ENCODE results near the gene CENPP.
"Not testable (repeated sequence)": the region's sequence is repeated elsewhere in the genome, so short reads cannot be mapped to it uniquely, and the experiment has no call there.

CENPP gene

DNA sequence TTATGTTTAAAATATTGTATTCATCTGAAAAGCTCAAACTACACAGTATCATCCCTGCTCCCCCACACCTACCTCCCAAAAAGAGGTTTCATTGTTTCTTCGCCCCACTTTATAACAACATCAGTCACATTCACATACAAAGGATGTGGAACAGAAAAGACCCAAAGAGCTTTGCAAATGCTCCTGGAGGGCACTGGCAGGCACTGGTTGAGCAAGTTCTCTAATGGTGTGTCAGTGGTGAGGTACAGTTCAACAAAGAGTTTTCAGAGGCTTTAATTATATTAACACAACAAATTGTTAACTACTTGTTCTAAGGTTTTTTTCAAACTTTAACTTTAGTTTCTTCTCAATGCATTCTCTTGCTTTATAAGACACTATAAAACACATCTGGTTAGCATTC, 264.2 kb downstream of the CENPP start:
- Histone ChIP-seq H3K9me3 (replicated peaks; ENCODE audit: insufficient read depth, low read length) (no peaks in the 10 kb centered on the region), H3F3A (ENCODE audit: insufficient read depth, low read length) (no peaks in the 10 kb centered on the region), H3K4me1 (ENCODE audit: low read length) (no peaks in the 10 kb centered on the region), H3K27me3 (replicated peaks; ENCODE audit: insufficient read depth, low read length) (no peaks in the 10 kb centered on the region), H3K4me2 (ENCODE audit: low read depth, low read length) (no peak overlapping the region), H2AFZ (ENCODE audit: low read length) (no peak overlapping the region), H3K9ac (ENCODE audit: low read length) (no peak overlapping the region), H3K36me3 (replicated peaks; ENCODE audit: insufficient read depth, low read length) (no peaks in the 10 kb centered on the region), H4K20me1 (ENCODE audit: insufficient read depth, low read length) (no peaks in the 10 kb centered on the region), H3K27ac (ENCODE audit: low read length) (no peak overlapping the region), H3K79me2 (ENCODE audit: low read length) (no peaks in the 10 kb centered on the region), H3K9me2 (replicated peaks; ENCODE audit: insufficient read depth, low read length) (no peaks in the 10 kb centered on the region), H3K4me3 (ENCODE audit: low read length) (no peak overlapping the region)
- DNase-seq = no peak
- TF ChIP-seq EZH2 (optimal IDR thresholded peaks at IDR 0.05; ENCODE audit: low read depth, low read length) = no peak
- TF ChIP-seq, protein P1, sequence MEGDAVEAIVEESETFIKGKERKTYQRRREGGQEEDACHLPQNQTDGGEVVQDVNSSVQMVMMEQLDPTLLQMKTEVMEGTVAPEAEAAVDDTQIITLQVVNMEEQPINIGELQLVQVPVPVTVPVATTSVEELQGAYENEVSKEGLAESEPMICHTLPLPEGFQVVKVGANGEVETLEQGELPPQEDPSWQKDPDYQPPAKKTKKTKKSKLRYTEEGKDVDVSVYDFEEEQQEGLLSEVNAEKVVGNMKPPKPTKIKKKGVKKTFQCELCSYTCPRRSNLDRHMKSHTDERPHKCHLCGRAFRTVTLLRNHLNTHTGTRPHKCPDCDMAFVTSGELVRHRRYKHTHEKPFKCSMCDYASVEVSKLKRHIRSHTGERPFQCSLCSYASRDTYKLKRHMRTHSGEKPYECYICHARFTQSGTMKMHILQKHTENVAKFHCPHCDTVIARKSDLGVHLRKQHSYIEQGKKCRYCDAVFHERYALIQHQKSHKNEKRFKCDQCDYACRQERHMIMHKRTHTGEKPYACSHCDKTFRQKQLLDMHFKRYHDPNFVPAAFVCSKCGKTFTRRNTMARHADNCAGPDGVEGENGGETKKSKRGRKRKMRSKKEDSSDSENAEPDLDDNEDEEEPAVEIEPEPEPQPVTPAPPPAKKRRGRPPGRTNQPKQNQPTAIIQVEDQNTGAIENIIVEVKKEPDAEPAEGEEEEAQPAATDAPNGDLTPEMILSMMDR (IDR thresholded peaks at IDR 0.05; ENCODE audit: low read length) = no peak
- no peak for TF ChIP-seq EZH2phosphoT487 (IDR thresholded peaks at IDR 0.05; ENCODE audit: low read length)

DNA sequence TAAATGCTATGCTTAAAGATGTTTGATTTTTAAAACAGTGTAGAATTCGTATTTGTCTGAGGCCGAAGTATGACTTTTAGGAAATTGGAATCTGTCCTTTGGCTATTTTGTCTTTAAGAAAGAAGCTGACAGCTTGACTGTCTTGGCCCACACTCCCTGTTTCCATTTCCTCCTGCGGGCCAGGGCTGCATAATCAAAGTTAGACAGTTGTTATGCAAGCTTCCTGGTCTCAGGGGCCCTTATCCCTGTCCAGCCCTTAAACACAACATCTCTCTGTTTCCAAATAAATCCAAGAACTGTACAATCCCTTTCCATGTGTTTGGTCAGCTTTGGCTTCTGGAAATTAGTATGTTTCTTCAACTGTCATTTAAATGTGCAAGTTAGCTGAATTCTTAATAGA, 264.6 kb downstream of the CENPP start:
- H3K9me3 ChIP-seq (replicated peaks; ENCODE audit: insufficient read depth, low read length) = no peaks in the 10 kb centered on the region
- H2AFZ ChIP-seq (ENCODE audit: low read length) = no peak overlapping the region
- H3K4me3 ChIP-seq (ENCODE audit: low read length) = no peak overlapping the region
- TF ChIP-seq EZH2 (optimal IDR thresholded peaks at IDR 0.05; ENCODE audit: low read depth, low read length) = no peak
- no peak for TF ChIP-seq EZH2phosphoT487 (IDR thresholded peaks at IDR 0.05; ENCODE audit: low read length)
- no peaks in the 10 kb centered on the region for H3F3A ChIP-seq (ENCODE audit: insufficient read depth, low read length)
- H3K27me3 ChIP-seq (replicated peaks; ENCODE audit: insufficient read depth, low read length) = no peaks in the 10 kb centered on the region
- H3K36me3 ChIP-seq (replicated peaks; ENCODE audit: insufficient read depth, low read length) = no peaks in the 10 kb centered on the region
- H4K20me1 ChIP-seq (ENCODE audit: insufficient read depth, low read length) = no peaks in the 10 kb centered on the region
- H3K9me2 ChIP-seq (replicated peaks; ENCODE audit: insufficient read depth, low read length) = no peaks in the 10 kb centered on the region
- no peaks in the 10 kb centered on the region for H3K4me1 ChIP-seq (ENCODE audit: low read length)
- no peak for DNase-seq
- no peak overlapping the region for H3K9ac ChIP-seq (ENCODE audit: low read length)
- no peaks in the 10 kb centered on the region for H3K79me2 ChIP-seq (ENCODE audit: low read length)
- H3K4me2 ChIP-seq (ENCODE audit: low read depth, low read length) = no peak overlapping the region
- no peak overlapping the region for H3K27ac ChIP-seq (ENCODE audit: low read length)

DNA sequence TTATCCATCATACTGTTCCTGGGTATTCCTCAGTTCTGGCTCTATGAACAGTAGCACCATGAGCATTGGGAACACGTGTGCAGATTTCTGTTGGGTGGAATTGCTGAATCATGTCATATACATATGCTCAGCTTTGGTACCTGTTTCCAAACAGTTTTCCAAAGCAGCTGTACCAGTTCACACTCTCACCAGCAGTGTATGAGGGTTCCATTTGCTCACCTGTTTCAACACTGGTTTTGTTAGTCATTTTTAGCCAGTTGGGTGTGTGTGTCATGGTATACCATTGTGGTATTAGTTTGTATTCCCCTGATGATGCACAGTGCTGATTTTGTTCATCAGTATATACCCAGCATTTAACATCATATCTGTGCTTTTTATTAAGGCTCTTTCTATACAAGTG, 266.8 kb downstream of the CENPP start:
- H3K9me2 ChIP-seq (replicated peaks; ENCODE audit: insufficient read depth, low read length) = no peaks in the 10 kb centered on the region
- no peaks in the 10 kb centered on the region for H4K20me1 ChIP-seq (ENCODE audit: insufficient read depth, low read length)
- H3K4me3 ChIP-seq (ENCODE audit: low read length) = no peak overlapping the region
- no peak overlapping the region for H3K9ac ChIP-seq (ENCODE audit: low read length)
- H2AFZ ChIP-seq (ENCODE audit: low read length) = no peak overlapping the region
- TF ChIP-seq EZH2phosphoT487 (IDR thresholded peaks at IDR 0.05; ENCODE audit: low read length) (no peak), EZH2 (optimal IDR thresholded peaks at IDR 0.05; ENCODE audit: low read depth, low read length) (no peak)
- TF ChIP-seq, protein P1 (IDR thresholded peaks at IDR 0.05; ENCODE audit: low read length) = no peak
- H3K27ac ChIP-seq (ENCODE audit: low read length) = no peak overlapping the region
- no peaks in the 10 kb centered on the region for H3F3A ChIP-seq (ENCODE audit: insufficient read depth, low read length)
- H3K4me1 ChIP-seq (ENCODE audit: low read length) = no peaks in the 10 kb centered on the region
- H3K4me2 ChIP-seq (ENCODE audit: low read depth, low read length) = no peak overlapping the region
- H3K9me3 ChIP-seq (replicated peaks; ENCODE audit: insufficient read depth, low read length) = no peaks in the 10 kb centered on the region
- H3K27me3 ChIP-seq (replicated peaks; ENCODE audit: insufficient read depth, low read length) = no peaks in the 10 kb centered on the region
- H3K79me2 ChIP-seq (ENCODE audit: low read length) = no peaks in the 10 kb centered on the region
- DNase-seq = no peak
- no peaks in the 10 kb centered on the region for H3K36me3 ChIP-seq (replicated peaks; ENCODE audit: insufficient read depth, low read length)

DNA sequence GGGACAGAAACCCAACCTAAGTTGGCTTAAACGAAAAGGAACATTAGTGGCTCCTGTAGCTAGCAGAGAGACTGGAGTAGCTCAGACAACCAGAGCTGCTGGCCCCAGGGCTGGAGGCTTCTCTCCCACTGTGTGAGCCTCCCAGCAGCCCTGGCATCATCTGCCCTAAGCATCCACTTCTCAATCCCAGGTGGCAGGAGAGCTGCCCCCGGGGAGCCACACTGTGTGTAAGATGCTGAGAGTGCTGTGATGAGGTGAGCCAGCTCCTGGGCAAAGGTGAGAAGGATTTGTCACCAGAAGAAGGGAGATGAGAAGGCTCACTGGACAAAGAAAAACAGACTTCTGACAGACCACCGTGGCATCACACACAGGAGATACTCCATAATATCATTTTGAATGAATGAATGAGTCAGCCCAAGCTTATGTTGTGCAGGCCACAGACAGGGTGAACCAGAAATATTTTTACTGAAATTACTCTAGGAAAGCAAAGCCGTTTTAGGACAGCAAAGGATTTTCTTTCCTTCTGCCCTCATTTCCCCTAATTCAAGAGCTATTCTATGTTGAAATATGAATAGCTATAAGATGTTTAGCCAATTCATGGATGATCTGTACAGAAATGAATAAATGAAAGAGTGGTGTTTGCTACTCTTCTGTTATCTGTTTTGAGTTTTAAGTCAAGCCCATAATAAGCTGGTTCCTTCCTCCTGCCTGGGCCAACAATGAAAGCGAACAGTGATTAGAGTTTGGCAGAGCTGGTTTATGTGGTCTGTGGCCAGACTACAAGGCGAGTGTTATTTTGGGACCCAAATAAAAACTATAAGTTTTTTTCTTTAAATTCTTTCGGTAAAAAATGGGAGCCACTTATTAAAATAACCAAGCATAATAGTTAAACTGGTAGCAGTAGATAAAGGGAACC, 267.5 kb downstream of the CENPP start:
- Histone ChIP-seq H2AFZ (ENCODE audit: low read length) (no peak overlapping the region), H3K4me3 (ENCODE audit: low read length) (no peak overlapping the region), H3K9me3 (replicated peaks; ENCODE audit: insufficient read depth, low read length) (no peaks in the 10 kb centered on the region), H3K27ac (ENCODE audit: low read length) (no peak overlapping the region), H3K9me2 (replicated peaks; ENCODE audit: insufficient read depth, low read length) (no peaks in the 10 kb centered on the region), H3K27me3 (replicated peaks; ENCODE audit: insufficient read depth, low read length) (no peaks in the 10 kb centered on the region), H3F3A (ENCODE audit: insufficient read depth, low read length) (no peaks in the 10 kb centered on the region), H3K79me2 (ENCODE audit: low read length) (no peaks in the 10 kb centered on the region), H3K4me1 (ENCODE audit: low read length) (no peaks in the 10 kb centered on the region), H4K20me1 (ENCODE audit: insufficient read depth, low read length) (no peaks in the 10 kb centered on the region), H3K36me3 (replicated peaks; ENCODE audit: insufficient read depth, low read length) (no peaks in the 10 kb centered on the region), H3K4me2 (ENCODE audit: low read depth, low read length) (no peak overlapping the region), H3K9ac (ENCODE audit: low read length) (no peak overlapping the region)
- DNase-seq = no peak
- TF ChIP-seq EZH2phosphoT487 (IDR thresholded peaks at IDR 0.05; ENCODE audit: low read length) (no peak), EZH2 (optimal IDR thresholded peaks at IDR 0.05; ENCODE audit: low read depth, low read length) (no peak)
- TF ChIP-seq, protein P1 (IDR thresholded peaks at IDR 0.05; ENCODE audit: low read length) = no peak

DNA sequence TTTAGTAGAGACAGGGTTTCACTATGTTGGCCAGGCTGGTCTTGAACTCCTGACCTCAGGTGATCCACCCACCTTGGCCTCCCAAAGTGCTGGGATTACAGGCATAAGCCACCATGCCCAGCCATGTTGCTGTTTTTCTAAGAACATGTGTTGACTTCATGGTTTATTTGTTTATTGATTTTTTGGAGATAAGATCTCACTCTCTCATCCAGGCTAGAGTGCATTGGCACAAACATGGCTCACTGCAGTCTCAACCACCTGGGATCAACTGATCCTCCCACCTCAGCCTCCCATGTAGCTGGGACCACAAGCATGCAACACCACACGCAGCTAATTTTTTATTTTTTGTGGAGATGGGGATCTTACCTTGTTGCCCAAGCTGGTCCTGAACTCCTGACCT, 269.3 kb downstream of the CENPP start:
- H3K9me2 ChIP-seq (replicated peaks; ENCODE audit: insufficient read depth, low read length); H3F3A ChIP-seq (ENCODE audit: insufficient read depth, low read length); H3K36me3 ChIP-seq (replicated peaks; ENCODE audit: insufficient read depth, low read length); H3K27me3 ChIP-seq (replicated peaks; ENCODE audit: insufficient read depth, low read length); H3K9ac ChIP-seq (ENCODE audit: low read length); H3K4me3 ChIP-seq (ENCODE audit: low read length); H3K4me1 ChIP-seq (ENCODE audit: low read length); H3K9me3 ChIP-seq (replicated peaks; ENCODE audit: insufficient read depth, low read length); H4K20me1 ChIP-seq (ENCODE audit: insufficient read depth, low read length); H2AFZ ChIP-seq (ENCODE audit: low read length); H3K4me2 ChIP-seq (ENCODE audit: low read depth, low read length); H3K27ac ChIP-seq (ENCODE audit: low read length); DNase-seq; H3K79me2 ChIP-seq (ENCODE audit: low read length): not testable (repeated sequence)

Data from MM.1S (cell line).